Measurements from ENCODE around the gene TDRD12.
"Not testable (repeated sequence)": the region's sequence is repeated elsewhere in the genome, so short reads cannot be mapped to it uniquely, and the experiment has no call there.

Gene TDRD12

DNA sequence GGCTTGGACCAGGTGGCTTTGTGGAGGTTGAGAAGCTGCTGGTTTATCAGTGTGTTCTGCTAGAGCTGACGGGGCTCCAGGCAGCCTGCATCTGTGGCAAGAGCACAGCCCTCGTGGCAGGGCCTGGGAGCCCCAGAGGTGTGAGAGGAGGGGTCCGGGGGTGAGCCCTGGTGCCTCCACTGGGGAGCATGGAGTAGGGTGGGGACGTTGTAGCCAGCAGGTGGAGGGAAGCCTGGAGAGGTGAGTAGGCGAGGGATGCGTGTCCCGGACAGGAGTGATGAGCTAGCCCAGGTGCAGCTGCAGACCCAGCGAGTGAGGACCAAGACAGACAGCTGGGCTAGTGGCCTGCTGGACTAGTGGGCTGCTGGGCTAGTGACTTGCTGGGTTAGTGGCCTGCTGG is 99.0 kb downstream of the TDRD12 start:
- H3K36me3 Mint-ChIP-seq (ENCODE audit: low read depth), result no peaks in the 10 kb centered on the region
- H3K27me3 Mint-ChIP-seq, result peaks cover 4% of the 10 kb centered on the region
- DNase-seq (no peak), ATAC-seq (no peak)
- peaks cover 17% of the 10 kb centered on the region for H3K4me1 Mint-ChIP-seq
- H3K4me3 Mint-ChIP-seq, result no peak overlapping the region
- no peaks in the 10 kb centered on the region for H3K9me3 Mint-ChIP-seq
- no peak overlapping the region for H3K27ac Mint-ChIP-seq

DNA sequence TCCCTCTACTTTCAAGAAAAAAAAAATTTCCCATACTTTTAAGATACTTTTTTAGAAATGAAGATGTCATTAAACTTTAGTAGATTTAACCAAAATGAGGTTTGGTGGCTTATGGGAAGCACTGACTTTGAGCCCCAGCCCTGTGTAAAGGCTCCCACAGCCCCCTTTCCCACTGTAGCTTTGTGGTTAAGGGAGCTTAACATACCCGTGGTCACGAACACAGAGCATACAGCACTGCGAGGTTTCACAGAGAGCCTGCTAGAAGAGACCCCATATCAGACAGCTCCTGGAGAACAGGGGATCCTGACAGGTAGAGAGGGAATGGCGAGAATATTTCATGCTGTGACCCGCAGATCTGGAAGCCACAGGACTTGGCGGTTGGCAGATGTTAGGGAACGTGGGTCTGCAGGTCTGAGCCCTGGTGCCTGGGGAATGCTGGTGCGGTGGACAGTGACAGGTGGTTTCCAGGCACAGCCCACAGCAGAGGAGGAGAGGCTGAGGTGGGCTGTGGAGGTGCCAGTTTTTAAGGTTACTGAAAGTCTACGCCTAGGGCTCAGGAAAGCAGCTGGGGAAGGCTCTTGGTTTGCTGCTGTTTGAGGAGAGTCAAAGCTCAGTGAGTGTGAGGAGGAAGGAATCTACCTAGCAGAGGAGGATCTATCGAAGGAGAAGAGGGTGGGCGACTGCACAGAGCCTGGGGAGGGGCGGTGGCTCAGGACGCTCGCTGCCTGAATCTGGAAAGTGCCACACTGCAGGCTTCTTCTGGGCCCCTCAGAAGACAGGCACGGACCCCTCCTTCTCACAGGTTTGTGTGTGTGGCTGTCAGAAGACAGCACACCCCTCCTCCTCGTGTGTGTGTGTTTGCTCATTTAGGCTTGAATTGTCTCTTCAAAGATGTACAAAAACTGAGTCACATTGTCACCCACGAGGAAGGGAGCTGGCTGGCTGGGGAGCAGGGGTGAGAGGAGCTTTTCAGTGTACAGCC is 100.1 kb downstream of the TDRD12 start:
- DNase-seq, result no peak
- Mint-ChIP-seq H3K27ac (no peak overlapping the region), H3K9me3 (no peaks in the 10 kb centered on the region), H3K27me3 (peaks cover 4% of the 10 kb centered on the region), H3K36me3 (ENCODE audit: low read depth) (no peaks in the 10 kb centered on the region), H3K4me1 (peaks cover 14% of the 10 kb centered on the region), H3K4me3 (no peak overlapping the region)
- peak; percentile 58 for ATAC-seq

DNA sequence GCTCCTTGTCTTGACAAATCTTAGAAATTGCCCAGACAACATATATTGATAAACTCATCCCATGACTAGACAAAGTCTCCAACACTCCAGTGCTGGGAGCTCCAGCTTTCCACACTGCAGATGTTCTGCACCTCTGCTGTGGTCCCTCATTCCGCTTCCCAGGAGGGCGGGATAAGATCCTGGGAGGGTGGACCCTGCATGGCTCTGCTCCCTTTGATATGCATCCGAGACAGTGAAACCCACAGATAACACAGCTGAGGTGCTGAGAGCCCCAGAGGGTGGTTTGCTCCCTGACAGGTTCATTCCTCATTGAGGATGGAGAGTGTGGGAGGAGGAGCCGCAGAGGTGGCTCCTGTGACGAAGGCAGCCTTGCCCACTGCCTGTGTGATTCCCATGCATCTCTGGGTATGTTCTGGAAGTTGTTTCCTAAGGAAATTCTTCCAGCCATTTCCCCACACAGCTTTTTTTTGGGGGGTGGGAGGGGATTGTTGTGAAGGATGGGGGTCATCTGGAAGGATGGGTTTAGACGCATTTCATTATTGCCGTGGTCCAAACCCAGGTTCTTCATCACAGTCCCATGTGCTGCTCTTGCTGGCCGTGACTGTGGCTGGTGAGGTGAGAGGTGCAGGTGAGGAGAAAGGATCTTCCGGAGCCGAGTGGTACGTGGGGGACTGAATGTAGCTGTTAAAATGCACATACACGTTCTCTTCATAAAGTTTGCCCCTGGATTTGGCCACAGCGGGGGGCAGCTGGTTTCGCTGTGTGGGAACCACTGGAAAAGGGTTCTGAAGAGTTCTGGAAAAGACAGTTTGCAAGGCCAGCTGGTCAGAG is 103.6 kb downstream of the TDRD12 start:
- H3K36me3 Mint-ChIP-seq (ENCODE audit: low read depth), result no peaks in the 10 kb centered on the region
- DNase-seq (no peak), ATAC-seq (no peak)
- peaks cover 4% of the 10 kb centered on the region for H3K27me3 Mint-ChIP-seq
- no peak overlapping the region for H3K4me3 Mint-ChIP-seq
- H3K27ac Mint-ChIP-seq, result no peak overlapping the region
- peaks cover 12% of the 10 kb centered on the region for H3K4me1 Mint-ChIP-seq
- no peaks in the 10 kb centered on the region for H3K9me3 Mint-ChIP-seq

DNA sequence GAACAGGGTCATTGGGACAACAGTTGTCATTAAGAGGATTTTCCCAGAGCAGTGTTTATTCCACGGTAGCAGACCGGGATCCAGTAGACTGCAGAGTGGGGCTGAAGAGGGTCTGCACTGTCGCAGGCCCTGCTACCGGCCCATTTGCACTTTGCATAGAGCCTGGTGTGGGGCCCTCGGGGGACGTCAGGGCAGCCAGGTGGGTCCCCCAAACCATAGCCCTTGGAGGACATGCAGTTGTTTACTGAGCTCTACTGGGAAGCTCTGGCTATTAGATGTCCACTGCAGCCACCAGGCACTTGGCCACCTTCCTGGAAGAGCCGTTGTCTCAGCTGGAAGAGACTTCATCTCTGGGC is 104.2 kb downstream of the TDRD12 start:
- H3K27ac Mint-ChIP-seq, result no peak overlapping the region

DNA sequence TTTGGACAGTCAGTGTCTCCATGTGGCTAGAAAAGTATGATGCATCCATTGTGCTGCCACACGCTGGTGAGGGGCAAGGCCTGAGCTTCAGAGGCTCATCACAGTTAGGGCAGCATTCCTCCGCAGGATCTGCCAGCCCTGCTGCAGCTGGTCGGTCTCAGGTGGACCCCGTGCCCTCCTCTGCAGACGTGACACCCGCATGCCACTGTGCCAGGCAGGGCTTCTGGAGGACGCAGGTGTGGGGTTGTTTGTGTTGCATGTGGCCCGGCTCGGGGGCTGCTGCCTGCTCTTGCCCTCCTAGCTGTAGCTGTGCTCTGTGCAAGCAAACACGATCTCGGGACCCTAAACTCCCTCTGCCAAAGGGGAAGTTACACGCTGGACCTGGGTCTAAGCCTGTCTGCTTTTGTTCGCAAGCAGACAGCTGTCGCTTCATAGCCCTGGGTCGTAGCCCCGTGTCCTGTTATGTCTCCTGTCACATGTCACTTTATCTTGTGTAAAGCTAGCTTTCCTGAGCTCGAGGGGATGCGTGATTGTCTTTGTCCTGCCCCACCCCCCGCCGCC is 104.7 kb downstream of the TDRD12 start:
- no peak overlapping the region for H3K27ac Mint-ChIP-seq
- H3K4me1 Mint-ChIP-seq, result peaks cover 12% of the 10 kb centered on the region
- no peak overlapping the region for H3K4me3 Mint-ChIP-seq
- no peak for ATAC-seq
- no peaks in the 10 kb centered on the region for H3K36me3 Mint-ChIP-seq (ENCODE audit: low read depth)
- no peaks in the 10 kb centered on the region for H3K9me3 Mint-ChIP-seq
- no peak for DNase-seq
- H3K27me3 Mint-ChIP-seq, result no peaks in the 10 kb centered on the region

More for the DNA sequence above, 104.2 kb downstream of the TDRD12 start:
- peaks cover 2% of the 10 kb centered on the region for H3K27me3 Mint-ChIP-seq
- DNase-seq (no peak), ATAC-seq (no peak)
- H3K4me1 Mint-ChIP-seq, result peaks cover 12% of the 10 kb centered on the region
- H3K36me3 Mint-ChIP-seq (ENCODE audit: low read depth), result no peaks in the 10 kb centered on the region
- H3K9me3 Mint-ChIP-seq, result no peaks in the 10 kb centered on the region
- H3K4me3 Mint-ChIP-seq, result no peak overlapping the region

DNA sequence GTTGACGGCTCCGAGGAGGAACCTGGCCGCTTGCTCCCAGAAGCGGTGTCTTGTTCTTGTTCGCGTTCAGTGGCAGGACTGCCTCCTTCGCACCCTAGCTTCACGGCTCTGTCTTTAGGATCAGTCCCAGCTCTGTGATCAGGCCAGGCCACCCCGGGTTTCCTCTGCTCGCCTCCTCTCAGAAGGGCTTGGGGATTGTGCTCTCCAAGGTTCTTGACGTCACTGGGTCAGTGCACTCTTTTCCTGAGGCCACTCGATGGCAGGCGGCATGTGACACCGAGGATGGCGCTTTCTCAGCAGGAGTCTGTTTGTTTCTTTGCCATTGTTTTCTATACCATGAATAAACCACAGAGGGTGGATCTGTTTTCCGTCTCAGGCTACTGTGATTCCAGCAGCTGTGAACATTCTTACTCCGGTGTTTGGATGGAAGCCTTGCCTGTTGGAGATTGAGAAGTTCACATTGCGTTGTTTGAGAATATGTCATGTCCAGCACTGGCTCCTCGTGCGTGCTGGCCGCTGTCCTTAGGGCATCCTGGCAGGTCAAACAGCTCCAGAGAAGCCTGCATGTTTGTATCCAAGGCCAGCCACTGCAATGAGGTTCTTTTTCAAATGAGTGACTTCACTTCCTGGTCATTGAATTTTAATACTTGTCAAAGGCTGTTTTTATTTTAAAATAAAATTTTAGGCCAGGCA is 105.5 kb downstream of the TDRD12 start:
- Mint-ChIP-seq H3K36me3 (ENCODE audit: low read depth) (no peaks in the 10 kb centered on the region), H3K9me3 (no peaks in the 10 kb centered on the region), H3K4me3 (no peak overlapping the region), H3K4me1 (peaks cover 5% of the 10 kb centered on the region), H3K27ac (no peak overlapping the region), H3K27me3 (no peaks in the 10 kb centered on the region)
- ATAC-seq (no peak), DNase-seq (no peak)

DNA sequence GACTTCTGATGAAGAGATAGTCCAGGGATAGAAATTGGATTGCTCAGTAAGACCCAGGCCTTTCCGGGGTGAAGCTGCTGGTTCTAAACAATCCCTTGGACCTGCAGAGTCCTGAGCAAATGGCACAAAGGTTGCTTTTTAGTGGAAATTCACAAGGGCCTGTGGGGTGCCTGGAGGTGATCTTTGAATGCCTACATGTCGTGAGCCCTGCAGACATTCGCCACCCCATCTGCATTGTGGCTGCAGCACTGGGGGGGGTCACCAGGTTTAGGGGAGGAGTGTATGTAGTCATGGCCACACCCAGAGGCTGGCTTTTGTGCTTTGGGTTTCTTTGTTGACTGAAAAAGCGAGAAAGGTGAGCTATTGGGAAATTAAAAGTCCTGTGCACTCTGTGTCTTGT is 108.6 kb downstream of the TDRD12 start:
- H3K27ac Mint-ChIP-seq, result no peak overlapping the region
- no peaks in the 10 kb centered on the region for H3K4me1 Mint-ChIP-seq
- H3K27me3 Mint-ChIP-seq, result no peaks in the 10 kb centered on the region
- DNase-seq, result no peak
- no peak overlapping the region for H3K4me3 Mint-ChIP-seq
- H3K9me3 Mint-ChIP-seq, result no peaks in the 10 kb centered on the region
- ATAC-seq, result no peak
- H3K36me3 Mint-ChIP-seq (ENCODE audit: low read depth), result no peaks in the 10 kb centered on the region

DNA sequence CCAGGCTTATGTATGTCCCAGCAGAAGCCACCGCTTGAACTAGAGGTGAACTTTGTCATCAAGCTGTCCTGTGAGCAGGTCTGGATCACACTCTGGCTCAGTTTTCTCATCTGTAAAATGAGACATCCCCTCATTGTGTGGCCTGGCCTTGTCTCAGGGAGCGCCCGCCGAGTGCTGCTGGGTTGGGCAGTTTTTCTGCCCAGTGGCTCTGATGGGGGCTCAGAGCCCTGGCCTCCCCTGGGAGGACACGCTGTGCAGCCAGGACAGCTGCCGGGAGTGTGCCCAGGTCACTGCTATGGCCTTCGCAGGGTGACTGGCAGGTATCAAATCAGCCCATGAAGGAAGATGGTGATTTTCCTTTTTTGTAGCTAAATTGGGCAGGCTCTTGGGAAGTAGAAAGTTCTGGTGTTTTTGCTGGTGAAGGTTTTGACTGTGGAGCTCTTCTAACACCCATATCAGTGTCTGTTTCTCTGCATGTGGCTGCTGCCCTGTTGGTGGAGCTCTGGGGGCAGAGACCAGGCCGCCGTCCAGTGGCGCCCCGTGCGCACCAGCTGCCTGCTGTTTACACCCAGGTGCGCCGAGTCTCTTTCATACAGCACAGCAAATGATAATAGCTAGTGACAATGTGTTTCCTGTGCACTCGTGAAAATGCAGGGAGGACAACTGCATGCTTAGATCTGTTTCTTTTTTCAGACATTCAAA is 109.2 kb downstream of the TDRD12 start:
- no peaks in the 10 kb centered on the region for H3K27me3 Mint-ChIP-seq
- no peaks in the 10 kb centered on the region for H3K9me3 Mint-ChIP-seq
- DNase-seq (no peak), ATAC-seq (no peak)
- H3K4me3 Mint-ChIP-seq, result no peak overlapping the region
- H3K4me1 Mint-ChIP-seq, result no peaks in the 10 kb centered on the region
- H3K36me3 Mint-ChIP-seq (ENCODE audit: low read depth), result no peaks in the 10 kb centered on the region
- no peak overlapping the region for H3K27ac Mint-ChIP-seq

DNA sequence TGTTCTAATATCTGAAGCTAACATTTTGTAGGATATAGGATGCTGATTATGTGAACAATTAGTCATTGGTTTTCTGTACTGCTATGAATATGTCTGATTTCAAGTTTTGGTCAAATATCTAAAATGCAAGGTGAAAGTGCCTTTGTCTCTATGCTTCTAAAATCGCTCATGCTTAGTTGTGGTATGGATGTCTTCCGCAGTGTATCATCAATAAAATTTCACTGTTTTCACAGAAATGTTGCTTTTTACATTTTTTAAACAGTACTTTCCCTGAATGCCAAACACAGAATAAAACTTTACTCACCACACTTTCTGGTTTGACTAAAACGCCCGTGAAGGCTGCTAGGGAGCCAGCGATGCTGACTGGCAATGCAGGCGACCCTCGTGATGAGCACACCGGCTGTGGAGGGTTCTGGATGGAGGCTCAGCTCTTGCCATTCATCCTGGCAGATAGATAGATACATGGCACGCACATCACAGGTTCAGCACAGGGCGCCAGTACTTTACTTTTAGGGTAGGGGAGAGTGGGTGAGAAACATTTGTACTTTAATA is 109.9 kb downstream of the TDRD12 start:
- Mint-ChIP-seq H3K9me3 (no peaks in the 10 kb centered on the region), H3K36me3 (ENCODE audit: low read depth) (no peaks in the 10 kb centered on the region), H3K27me3 (no peaks in the 10 kb centered on the region), H3K4me3 (no peak overlapping the region), H3K4me1 (no peaks in the 10 kb centered on the region), H3K27ac (no peak overlapping the region)
- DNase-seq (no peak), ATAC-seq (no peak)

DNA sequence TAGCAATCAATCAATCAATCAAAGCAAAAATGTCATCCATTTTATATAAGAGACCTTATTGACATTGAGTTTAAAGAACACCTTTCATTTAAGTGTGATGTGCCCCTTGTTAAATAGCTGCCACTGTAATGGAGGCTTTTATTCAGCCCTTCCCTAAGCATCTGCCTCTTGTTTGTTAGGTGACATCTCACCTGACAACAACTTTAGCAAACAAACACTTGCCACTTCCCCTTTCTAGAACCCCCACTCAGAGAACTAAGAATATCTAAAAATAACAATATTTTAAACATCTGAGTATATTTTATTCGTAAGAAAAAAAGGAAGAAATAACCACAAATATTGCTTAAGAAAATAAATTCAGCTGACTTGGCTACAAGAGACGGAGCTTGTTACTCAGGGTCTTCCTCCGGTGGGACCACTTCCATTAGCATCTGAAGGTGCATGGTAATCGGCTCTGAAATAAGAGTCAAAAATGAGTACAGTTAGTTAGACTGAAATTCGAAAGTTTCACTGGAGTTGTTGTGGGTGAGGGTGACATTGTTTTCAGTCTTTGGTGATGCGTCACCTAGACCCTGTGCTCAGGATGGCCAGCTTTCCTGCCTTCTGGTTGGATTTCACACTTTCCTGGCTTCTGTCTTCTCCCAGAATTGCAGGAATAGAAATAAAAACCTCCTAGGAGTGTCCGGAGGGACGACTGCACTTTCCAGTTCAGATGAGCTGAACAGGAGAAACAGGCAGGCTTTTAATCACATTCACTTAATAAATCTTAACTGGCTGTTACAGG is 110.9 kb downstream of the TDRD12 start:
- Mint-ChIP-seq H3K4me1 (no peaks in the 10 kb centered on the region), H3K4me3 (no peak overlapping the region), H3K27me3 (no peaks in the 10 kb centered on the region), H3K27ac (no peak overlapping the region), H3K9me3 (no peaks in the 10 kb centered on the region), H3K36me3 (ENCODE audit: low read depth) (no peaks in the 10 kb centered on the region)
- ATAC-seq (no peak), DNase-seq (no peak)

DNA sequence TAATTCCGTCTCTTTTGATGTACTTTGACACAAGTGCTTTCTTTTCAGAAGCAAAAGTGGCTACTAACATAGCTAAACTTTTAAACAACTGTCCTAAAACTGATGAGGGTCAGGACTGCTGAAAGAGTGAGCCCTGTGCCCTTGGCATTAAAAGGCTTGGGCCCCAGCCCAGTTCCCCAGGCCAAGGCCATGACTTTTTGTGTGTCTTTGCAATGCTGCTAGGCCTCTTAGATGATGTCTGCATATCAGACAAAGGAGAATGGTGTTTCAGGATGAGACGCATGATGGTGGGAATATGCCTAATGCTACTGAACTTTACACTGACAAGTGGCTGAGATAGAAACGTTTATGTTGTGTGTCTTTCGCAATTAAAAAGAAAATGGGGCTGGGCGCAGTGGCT is 112.0 kb downstream of the TDRD12 start:
- Mint-ChIP-seq H3K4me1 (no peaks in the 10 kb centered on the region), H3K36me3 (ENCODE audit: low read depth) (no peaks in the 10 kb centered on the region), H3K27ac (no peak overlapping the region), H3K4me3 (no peak overlapping the region), H3K9me3 (no peaks in the 10 kb centered on the region), H3K27me3 (no peaks in the 10 kb centered on the region)
- DNase-seq (no peak), ATAC-seq (no peak)

DNA sequence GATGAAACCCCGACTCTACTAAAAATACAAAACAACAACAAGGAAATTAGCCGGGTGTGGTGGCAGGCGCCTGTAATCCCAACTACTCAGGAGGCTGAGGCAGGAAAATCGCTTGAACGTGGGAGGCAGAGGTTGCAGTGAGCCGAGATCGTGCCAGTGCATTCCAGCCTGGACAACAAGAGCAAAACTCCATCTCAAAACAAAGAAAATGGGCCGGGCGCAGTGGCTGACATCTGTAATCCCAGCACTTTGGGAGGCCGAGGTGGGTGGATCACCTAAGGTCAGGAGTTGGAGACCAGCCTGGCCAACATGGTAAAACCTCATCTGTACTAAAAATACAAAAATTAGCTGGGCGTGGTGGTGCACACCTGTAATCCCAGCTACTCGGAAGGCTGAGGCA is 112.5 kb downstream of the TDRD12 start:
- ATAC-seq; H3K27me3 Mint-ChIP-seq; H3K4me3 Mint-ChIP-seq; H3K9me3 Mint-ChIP-seq; H3K27ac Mint-ChIP-seq; H3K36me3 Mint-ChIP-seq (ENCODE audit: low read depth); DNase-seq; H3K4me1 Mint-ChIP-seq: not testable (repeated sequence)

DNA sequence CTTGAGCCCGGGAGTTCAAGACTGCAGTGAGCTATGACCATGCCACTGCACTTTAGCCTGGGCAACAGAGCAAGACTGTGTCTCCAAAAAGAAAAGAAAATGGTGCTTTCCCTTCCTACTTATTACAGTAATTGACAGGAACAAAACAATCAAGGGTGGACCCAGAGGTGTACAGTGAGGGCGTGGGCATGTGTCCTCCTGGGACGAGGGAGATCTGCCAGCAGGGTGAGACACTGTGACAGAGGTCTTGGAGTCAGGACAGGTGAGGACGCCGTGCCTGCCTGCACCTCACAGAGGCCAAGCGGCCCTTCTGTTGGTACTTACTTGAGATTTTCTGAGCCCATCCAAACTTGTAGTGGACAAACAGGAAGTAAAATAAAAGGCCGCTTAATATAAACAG is 113.3 kb downstream of the TDRD12 start:
- not testable (repeated sequence) for DNase-seq; H3K27me3 Mint-ChIP-seq; H3K4me3 Mint-ChIP-seq; H3K27ac Mint-ChIP-seq; H3K36me3 Mint-ChIP-seq (ENCODE audit: low read depth); ATAC-seq; H3K4me1 Mint-ChIP-seq; H3K9me3 Mint-ChIP-seq
